HTR-8/SVneo (cell line): ENCODE results near the gene LRRC28.

Experiments used
- DNase-seq: peaks from one replicate; pipeline ENCODE4 v3.0.0; 2011; ENCODE audit warnings: low spot score, mixed read lengths; ENCODE audit not compliant: insufficient read length
- FAIRE-seq: peaks from 2 replicates; lab custom pipeline; 2011; peaks lifted over from hg19 to GRCh38; lab: Jason Lieb, UNC

The LRRC28 gene

DNA sequence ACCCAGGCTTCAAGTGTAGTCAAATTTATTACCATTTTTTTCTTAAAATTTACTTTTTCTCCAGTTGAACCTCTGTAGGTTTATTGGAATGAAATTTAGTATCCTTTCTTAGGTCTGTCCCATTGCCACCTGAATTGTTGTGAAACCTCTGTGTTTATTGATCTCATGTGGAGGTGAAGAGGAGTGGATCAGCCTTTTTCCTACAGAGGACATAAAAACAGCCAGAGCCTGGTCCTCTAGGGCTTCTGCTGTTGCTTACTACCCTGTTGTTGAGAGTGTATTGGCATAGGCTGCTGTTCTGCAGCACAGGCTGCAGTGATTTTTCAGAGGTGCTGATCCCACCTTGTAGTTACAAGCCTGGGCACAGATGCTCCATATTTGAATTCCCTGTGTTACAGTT lies 44.6 kb downstream of the LRRC28 start:
- FAIRE-seq (no peak), DNase-seq (no peak)

DNA sequence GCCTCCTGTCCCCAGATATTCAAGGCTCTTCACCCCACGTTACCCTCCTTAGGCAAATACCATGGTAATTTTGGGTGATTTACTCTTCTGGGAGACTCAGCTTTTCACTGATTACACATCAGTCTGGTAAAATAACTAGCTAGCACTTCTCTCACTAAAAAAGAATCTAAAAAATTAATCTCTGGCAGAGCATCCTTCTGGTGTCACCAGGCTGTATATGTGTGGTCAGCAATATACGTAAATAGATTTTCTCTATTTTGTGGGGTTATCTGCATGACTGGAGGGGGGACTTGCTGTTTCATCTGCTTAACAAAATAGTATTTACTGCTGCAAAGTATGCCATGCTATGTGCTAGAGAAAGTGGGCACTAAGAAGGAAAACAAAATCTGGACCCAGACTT lies 45.1 kb downstream of the LRRC28 start:
- DNase-seq: no peak
- no peak for FAIRE-seq

DNA sequence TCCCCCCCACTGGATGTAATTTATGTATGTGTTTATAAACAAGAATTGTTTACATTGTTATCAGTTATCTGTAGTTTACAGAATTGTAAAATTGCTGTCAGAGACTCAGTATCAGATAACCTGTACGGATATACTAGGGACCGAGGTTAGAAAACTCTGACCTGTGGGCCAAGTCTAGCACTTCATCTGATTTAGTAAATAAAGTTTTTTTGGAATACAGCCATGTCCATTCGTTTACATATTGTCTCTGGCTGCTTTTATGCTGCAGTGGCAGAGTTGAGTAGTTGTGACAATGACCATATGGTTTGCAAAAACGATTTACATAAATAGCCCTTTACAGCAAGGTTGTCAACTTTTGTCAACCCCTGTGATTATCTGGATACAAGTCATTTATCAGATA lies 52.6 kb downstream of the LRRC28 start:
- FAIRE-seq (no peak), DNase-seq (no peak)

DNA sequence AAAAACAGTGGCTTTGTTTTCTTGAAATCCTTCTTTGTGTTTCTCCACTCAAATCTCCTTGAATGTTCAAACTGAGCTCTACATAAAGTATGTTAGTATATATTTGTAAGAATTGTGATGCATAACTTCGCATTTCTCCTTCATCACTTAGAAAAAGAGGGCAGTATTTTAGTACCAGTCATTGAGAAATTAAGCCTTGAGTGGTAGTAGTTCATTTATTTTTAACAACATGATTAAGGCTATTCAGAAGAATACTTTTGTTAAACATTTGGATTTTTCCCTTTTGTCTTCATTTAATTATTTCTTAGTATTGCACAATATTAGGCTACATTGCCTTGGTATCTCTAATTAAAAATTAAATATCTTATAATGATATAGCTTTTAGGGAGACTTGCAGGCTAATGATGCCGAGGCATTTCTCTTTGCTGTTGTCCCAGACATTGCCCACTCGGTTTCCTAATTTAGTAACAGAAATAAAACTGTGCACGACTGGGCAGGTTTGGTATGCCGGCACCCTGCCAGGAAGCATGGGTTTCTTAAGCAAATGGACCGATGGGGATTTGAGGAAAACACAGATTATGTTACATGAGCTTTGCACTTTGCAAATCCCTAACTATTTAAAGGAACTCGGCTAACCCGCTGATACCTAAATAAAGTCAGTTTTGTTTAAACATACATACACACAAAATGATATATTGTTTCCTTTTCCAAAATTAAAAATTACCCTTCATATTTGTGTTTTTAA lies 54.7 kb downstream of the LRRC28 start:
- no peak for FAIRE-seq
- peak; percentile 53 for DNase-seq

DNA sequence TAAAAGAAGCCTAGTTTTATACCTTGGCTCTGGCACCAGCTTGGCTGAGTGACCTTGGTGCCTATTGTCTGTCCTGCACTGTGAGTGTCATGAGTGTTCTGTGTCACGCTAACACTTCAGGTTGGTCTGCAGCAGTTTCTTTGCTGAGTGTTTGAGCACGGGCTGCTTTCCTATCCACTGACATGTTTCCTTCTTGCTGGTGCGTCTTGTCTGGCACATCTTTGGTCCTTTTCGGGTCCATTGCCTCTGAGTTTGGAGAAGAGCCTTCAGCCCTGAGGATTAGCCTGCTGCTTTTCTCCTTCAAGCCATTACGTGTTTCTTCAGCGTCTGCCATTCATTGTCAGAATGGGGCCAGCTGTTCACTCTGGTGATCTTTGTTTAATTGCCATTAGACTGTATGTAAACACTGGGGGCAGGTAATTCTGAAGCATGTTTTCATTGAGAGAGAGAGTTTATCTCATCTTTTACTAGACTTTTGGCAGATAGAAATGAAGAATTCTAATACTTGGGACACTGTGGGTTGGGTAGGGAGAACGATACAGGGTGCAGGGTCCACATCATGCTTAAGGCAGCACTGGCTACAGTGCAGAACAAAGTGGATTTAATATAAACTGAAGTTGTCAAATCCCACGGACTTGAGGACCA lies 55.5 kb downstream of the LRRC28 start:
- DNase-seq (no peak), FAIRE-seq (no peak)

DNA sequence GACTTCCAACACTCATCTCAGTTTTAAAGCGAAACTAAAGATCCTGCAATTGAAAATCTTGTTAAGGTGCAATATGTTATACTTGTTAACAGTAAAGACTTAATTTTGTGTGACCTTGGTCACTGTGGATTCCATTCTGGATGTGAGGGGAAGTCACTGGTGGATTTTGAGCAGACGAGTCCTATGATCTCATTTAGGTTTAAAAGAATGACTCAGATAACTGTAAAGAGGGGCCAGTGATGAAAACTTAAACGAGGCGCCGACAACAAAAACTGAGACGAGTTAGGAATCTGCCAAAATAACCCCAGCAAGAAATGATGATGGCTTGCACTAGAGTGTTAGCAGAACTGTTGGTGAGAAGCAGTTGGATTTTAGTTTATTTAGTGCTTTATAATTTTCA lies 56.5 kb downstream of the LRRC28 start:
- FAIRE-seq (no peak), DNase-seq (no peak)

DNA sequence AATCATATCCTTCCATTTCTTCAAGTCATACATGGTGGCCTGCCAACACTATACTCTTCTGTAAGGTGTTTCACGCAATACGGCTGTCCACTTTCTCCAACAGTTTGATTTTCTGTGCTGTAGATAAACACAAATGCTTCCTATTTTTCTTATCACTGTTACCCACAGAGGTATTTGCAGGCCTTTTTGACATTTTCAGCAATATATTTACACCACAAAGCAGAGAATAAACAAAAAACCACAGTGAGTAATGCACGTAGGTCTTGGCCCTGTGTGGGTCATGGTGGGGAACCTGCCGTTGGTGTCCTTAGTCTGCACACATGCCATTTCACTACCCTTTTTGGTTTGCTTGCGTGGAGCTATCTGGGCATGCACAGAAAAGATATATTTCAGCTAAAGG lies 59.5 kb downstream of the LRRC28 start:
- DNase-seq: no peak
- FAIRE-seq: no peak

DNA sequence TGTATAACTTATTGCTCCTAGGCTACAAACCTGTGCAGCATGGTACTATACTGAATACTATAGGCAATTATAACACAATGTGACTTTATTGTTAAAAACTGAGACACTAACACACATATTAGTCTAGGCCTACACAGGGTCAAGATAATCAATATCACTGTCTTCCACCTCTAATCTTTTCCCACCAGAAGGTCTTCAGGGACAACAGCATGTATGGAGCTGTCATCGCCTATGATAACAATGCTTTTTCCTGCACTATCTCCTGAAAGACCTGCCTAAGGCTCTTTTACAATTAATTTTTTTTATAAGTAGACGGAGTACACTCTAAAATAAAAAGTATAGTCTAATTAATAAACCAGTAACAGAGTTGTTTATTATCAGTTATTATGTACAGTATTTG lies 60.9 kb downstream of the LRRC28 start:
- FAIRE-seq (no peak), DNase-seq (no peak)

DNA sequence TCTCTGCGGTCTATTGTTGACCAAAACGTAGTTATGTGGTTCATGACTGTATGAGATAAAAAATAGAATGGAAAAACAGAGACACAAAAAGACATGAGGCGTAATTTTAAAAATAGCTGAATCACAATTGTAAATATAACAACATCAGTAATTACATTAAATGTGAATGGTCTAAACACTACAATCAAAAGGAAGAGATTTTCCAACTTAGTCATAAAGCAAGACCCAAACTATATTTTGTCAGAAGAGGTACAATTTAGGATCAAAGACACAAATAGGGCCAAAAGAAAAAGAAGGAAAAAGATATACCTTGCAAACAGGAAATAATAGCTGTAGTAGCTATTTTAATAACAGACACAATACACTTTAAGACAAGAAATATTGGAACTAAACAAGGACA lies 61.5 kb downstream of the LRRC28 start:
- DNase-seq (no peak), FAIRE-seq (no peak)

DNA sequence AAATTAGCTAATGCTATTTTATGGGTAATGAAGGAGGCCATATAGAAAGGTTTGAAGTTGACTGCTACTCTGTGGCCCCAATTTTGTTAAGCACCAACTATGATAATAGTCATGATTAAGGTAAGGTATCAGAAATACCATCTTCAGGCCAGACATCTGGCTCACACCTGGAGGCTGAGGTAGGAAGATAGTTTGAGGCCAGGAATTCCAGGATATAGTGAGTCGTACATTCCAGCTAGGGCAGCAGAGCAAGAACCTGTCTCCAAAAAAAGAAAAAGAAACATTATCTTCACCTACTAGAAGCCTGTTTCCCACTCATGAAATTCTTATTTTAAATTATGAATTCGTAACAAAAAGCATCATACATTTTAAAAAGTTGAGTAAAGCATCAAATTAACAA lies 64.4 kb downstream of the LRRC28 start:
- DNase-seq (no peak), FAIRE-seq (no peak)

DNA sequence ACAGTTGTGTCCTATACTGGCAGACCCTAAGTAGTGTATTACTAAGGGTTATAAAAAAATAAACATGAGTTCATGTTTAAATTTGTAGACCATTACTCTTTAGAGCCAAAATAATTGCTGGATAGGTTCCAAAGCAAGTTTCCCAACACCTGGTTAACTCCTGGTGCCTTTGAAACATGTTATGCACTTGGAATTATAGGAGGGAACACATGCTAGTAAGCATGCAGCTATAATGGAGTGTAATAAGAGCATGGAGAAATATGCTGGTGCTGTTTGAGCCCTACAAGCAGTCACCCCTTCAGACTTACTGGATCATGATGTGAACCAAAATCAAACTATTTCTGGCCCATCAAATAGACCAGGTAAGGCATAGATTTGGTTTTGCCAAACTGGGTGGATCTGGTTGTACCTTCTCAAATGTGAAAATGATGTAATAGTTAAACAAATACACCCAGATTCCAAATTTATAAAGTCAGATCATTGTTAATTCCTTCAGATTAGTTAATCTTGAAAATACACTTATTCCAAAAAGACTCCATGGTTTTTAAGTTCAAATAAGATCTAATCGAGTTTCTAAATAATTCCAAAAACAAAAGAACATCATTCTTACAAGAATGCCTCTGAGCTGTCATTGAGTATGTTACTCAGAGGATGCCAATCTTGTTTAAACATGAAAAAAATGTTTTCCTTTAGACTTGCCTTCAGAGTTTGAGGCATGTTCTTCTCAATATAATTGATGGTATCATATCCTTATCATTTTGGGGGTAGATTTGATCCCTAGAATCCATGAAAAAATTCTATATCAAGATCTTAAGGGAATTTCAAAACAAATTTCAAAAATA lies 69.3 kb downstream of the LRRC28 start:
- FAIRE-seq (no peak), DNase-seq (no peak)

DNA sequence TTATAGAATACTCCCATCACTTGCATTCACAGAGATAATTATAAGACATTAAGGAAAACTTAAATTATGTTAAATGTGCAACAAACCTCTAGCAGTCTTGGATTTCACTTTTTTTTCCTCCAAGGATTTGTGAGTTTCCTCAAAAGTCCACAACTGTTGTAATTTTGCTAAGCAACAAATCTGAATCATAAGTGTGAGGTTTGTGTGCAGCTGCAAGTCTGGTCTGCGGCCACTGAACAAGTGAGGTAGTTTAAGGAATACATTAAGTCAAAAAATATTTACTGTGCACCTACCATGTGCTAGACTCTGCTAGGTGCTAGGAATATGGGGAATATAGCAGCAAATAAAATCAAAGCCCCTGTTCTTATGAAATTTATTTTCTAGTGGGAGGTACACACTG lies 70.2 kb downstream of the LRRC28 start:
- DNase-seq (no peak), FAIRE-seq (no peak)

DNA sequence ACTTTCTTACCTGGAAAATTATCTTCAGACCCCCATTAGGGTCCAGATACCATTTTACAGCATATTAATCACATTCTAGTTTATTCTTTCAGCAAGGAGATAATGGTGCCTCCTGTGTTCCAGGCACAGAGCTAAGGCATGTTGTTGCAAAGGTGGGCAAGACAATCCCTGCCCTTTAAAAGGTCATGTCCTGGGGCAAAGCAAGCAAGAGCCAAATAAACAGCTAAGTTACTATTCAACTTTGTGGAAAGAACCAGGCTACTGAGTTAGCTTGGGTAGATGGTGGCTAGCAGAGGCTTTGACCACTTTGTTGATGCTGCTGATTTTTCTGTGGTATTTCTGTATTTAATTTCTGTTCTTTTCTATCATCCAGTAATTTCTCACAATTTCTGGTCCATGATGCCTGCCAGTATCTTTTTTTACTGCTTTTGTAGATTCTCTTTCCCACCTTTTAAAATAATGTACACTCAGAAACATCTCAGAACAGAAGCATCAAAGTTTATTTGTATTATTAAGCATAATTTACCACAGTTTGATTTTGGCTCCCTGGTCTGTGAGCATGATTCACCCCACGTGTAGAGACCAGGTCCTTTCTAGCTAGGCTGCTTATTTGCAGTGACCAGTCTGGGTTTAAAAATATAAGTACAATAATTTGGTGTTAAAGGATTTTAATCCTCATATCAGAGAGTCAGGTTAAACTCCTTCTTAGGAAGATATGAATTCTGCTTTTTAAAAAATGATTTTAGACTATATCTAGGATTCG lies 71.5 kb downstream of the LRRC28 start:
- DNase-seq (no peak), FAIRE-seq (no peak)

DNA sequence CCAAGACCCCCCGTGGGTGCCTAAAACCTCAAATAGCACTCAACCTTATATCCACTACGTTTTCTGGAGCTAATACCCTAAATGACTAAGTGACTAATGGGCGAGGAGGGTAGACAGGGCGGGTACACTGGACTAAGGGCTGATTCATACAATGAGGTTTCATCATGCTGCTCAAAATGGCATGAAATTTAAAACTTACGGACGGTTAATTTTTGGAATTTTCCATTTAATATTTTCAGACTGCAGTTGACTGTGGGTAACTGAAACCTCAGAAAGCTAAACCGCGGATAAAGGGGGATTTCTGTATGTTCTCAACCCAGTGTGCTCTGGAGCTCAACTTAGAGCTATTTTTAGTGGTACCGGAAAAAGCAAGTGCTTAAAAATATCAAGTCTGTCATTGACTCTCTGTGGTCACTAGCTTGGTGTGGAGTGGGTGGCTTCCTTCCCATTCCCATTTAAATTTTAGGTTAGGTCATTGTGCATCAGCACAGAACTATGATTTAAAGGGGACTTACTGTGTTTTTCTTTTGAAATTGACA lies 72.9 kb downstream of the LRRC28 start:
- no peak for FAIRE-seq
- DNase-seq: no peak

DNA sequence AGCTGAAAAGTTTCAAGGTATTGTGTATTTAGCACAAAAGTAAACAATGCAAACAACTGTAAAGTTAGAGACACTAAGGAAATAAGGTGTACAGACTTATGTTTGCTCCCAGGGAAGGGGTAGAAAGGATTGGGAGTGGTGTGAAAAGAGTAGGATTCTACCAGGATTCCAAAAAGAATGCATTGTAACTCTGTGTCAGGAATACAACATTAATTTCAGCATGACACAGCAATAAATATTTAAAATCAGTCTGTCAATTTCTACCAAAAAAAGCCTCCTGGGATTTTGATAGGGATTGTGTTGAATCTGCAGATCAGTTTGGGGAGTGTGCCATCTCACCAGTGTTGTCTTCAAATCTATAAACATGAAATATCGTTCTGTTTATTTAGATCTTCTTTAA lies 73.4 kb downstream of the LRRC28 start:
- DNase-seq (no peak), FAIRE-seq (no peak)

DNA sequence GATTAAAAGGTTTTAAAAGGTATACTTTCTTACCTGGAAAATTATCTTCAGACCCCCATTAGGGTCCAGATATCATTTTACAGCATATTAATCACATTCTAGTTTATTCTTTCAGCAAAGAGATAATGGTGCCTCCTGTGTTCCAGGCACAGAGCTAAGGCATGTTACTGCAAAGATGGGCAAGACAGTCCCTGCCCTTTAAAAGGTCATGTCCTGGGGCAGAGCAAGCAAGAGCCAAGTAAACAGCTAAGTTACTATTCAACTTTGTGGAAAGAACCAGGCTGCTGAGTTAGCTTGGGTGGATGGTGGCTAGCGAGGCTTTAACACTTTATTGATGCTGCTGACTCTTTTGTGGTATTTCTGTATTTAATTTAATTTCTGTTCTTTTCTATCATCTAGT lies 75.0 kb downstream of the LRRC28 start:
- FAIRE-seq: no peak
- no peak for DNase-seq

DNA sequence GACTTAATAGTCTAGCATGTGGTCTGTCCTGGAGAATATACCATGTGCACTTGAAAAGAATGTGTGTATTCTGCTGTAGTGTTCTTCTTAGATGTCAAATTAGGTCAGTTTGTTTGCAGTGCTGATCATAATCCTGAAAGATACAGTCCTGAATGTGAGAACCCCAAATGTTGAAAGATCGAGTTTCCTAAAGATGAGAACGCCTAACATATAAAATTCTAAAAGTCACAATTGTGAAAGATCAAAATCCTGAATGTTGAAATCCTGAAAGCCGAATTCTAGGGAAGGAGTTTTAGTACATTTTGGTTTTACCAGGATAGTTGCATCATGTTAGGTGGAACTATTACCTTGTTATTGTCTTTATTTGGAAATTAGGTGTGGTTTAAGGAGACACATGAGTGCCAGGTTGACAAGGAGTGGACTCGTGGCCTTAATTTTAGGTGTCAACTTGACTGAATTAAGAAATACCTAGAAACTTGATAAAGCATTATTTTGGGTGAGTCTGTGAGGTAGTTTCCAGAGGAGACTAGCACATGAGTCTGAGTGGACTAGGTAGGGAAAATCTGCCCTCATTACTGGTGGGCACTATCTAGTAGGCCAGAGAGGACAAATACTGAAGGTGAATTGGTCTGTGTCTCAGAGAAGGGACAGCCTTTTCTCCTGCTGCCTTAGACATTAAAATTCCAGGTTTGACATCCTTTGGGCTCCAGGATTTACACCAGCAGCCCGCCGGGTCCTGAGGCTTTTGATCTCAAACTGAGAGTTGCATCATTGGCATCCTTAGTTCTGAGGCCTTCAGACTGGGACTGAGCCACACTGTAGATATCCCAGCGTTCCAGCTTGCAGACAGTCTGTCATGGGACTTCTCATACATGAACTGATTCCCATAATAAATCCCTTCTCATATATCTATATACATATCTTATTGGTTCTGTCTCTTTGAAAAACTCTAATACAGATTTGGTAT lies 77.1 kb downstream of the LRRC28 start:
- no peak for FAIRE-seq
- no peak for DNase-seq

DNA sequence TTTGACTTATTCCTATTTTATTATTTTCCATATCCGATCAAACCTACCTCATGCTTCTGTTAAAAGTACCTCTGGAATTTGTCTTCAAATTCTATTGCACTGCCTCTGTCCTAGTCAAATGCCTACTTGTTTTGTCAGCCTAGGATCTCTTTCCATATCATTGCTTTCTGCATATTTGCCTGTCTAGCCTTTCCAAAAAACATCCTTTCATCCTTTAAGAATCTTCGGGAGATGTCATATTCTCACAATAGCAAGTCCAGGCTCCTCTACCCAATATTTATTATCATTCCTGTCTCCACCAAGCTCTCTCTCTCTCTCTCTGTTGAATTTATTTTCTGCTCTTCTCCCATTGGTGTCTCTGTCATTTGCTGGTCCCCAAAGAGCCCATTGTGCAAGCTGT lies 80.1 kb downstream of the LRRC28 start:
- FAIRE-seq (no peak), DNase-seq (no peak)

DNA sequence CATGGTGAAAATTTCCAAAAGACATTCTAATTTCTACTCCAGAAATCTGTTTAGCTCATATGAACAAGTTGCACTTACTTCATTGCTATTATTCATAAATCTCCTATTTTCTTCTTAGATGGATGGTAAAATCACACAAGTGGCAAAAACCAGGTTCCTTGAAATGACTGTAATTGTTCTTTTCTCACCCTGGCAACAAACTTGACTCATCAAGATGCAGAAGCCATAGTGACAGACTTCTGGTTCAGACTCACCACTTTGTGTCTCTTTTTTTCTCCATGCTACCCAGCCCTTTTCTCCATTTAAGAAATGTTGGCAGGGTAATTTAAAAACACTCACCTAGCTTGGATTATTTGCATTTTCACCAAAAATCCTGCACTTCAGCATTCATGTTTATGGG lies 82.1 kb downstream of the LRRC28 start:
- DNase-seq: no peak
- FAIRE-seq: no peak
